ENCODE results near the gene ANGPTL5.

The ANGPTL5 gene

DNA sequence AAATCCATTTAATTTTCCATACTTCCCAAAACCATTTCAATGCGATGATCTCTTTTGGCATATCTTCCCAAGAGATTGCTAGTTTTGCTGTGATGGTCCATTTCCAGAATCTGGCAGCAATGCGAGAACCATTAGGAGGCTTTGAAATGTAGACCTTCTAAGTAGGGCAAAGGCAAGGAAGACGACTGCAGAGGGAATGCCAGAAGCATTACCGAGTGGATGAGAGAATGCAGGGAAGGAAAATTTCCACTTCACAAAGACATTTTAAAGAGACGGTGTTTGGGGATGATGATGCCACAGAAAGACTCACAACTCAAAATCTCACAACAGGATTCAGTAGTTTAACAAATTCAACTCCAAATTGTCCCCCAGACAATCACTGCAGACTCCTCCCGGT lies 2.0 kb downstream of the ANGPTL5 start:
- intact Hi-C loops (cut with DNase I; ENCODE audit: low total_unique reads), result loop anchor here (10.0 kb wide), 1 partner anchor 430 kb away; the partner anchor contains the start of gene BIRC2
- H3K27me3 ChIP-seq, result no peaks in the 10 kb centered on the region
- TF ChIP-seq, protein P1, sequence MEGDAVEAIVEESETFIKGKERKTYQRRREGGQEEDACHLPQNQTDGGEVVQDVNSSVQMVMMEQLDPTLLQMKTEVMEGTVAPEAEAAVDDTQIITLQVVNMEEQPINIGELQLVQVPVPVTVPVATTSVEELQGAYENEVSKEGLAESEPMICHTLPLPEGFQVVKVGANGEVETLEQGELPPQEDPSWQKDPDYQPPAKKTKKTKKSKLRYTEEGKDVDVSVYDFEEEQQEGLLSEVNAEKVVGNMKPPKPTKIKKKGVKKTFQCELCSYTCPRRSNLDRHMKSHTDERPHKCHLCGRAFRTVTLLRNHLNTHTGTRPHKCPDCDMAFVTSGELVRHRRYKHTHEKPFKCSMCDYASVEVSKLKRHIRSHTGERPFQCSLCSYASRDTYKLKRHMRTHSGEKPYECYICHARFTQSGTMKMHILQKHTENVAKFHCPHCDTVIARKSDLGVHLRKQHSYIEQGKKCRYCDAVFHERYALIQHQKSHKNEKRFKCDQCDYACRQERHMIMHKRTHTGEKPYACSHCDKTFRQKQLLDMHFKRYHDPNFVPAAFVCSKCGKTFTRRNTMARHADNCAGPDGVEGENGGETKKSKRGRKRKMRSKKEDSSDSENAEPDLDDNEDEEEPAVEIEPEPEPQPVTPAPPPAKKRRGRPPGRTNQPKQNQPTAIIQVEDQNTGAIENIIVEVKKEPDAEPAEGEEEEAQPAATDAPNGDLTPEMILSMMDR (IDR thresholded peaks at IDR 0.05), result no peak
- H3K4me1 ChIP-seq, result peaks cover 0 to 57% (median 8%) of the 10 kb centered on the region in 4 donors
- H3K27ac ChIP-seq, result peak overlapping the region; percentile 94
- no peaks in the 10 kb centered on the region for H3K36me3 ChIP-seq
- H3K9me3 ChIP-seq, result no peaks in the 10 kb centered on the region
- H3K4me3 ChIP-seq, result peak overlapping the region; percentile 56 to 69
- no peak for DNase-seq

DNA sequence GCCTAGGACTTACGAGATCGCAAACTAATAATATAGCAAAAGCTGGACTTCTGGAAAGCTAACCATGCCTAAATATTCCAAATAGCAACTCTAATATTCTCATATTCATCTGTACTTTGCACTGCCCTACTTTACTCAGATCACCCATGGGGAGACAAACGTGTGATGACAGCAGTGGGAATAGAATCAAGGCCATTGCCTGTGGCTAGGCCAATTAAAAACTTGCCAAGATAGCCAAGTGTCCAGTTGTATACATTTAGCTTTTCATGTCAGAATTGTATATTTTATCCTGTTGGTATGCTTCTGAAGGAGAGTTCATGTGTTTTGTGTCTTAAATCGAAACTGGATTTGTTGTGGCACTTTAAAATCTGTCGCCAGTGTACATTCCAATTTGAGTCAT lies 2.7 kb downstream of the ANGPTL5 start:
- TF ChIP-seq, protein P1 (IDR thresholded peaks at IDR 0.05), result no peak
- peaks cover 0 to 59% (median 8%) of the 10 kb centered on the region in 4 donors for H3K4me1 ChIP-seq
- intact Hi-C loops (cut with DNase I; ENCODE audit: low total_unique reads), result loop anchor here (10.0 kb wide), 1 partner anchor 431 kb away; the partner anchor contains the start of gene BIRC2
- H3K9me3 ChIP-seq, result no peaks in the 10 kb centered on the region
- peak overlapping the region in 1 of 2 donors; percentile 69 for H3K4me3 ChIP-seq
- DNase-seq, result no peak
- no peaks in the 10 kb centered on the region for H3K36me3 ChIP-seq
- peak overlapping the region; percentile 94 for H3K27ac ChIP-seq
- no peaks in the 10 kb centered on the region for H3K27me3 ChIP-seq

DNA sequence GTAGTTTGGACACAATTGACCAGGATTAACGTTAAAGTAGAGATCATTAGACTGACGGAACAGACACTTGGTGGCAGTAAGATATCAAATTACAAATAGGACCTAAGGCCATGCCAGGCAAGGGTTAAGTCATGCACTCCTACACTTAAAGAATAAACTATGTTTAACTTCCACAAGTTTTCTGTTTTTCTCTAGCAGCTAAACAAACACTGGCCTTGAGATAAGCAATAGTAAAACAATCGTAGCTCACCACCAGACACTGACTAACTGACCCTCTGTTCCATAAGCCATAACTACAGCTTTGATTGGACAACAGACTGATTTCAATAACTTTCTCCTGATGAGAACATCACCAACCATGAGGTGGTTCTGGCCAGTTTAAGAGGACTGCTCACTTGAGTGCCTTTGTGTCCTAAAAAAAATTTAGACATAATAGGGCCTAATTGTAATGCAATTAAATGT lies 3.5 kb downstream of the ANGPTL5 start:
- Histone ChIP-seq H3K4me1 (peaks cover 0 to 60% (median 9%) of the 10 kb centered on the region in 4 donors), H3K27ac (peak overlapping the region; percentile 94), H3K9me3 (no peaks in the 10 kb centered on the region), H3K4me3 (no peak overlapping the region), H3K36me3 (no peaks in the 10 kb centered on the region), H3K27me3 (no peaks in the 10 kb centered on the region)
- intact Hi-C loops (cut with DNase I; ENCODE audit: low total_unique reads), result loop anchor here (10.0 kb wide), 1 partner anchor 432 kb away; the partner anchor contains the start of gene BIRC2
- TF ChIP-seq, protein P1 (IDR thresholded peaks at IDR 0.05), result no peak
- no peak for DNase-seq

DNA sequence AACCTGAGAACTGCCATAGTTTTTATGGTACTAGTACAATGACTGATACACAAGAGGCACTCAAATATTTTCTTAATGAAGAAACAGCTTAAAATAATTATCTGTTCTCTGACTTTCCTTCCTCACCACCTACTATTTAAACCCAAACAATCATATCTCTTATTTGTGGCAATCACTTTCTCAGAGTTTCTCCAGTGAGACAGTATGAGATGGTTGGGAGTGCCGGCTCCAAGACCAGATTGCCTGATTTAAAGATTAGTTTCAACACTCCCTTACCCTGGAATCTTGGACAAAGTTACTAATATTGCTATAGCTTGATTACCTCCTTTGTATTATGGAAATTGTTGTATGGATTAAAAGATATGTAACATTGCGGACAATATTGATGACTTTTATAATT lies 7.2 kb downstream of the ANGPTL5 start:
- Histone ChIP-seq H3K4me3 (no peak overlapping the region), H3K27me3 (no peaks in the 10 kb centered on the region), H3K36me3 (no peaks in the 10 kb centered on the region), H3K27ac (peak overlapping the region; percentile 35 to 55), H3K4me1 (peaks cover 0 to 37% (median 8%) of the 10 kb centered on the region in 4 donors), H3K9me3 (no peaks in the 10 kb centered on the region)
- TF ChIP-seq, protein P1 (IDR thresholded peaks at IDR 0.05), result no peak
- intact Hi-C loops (cut with DNase I; ENCODE audit: low total_unique reads), result no loop called here
- no peak for DNase-seq

DNA sequence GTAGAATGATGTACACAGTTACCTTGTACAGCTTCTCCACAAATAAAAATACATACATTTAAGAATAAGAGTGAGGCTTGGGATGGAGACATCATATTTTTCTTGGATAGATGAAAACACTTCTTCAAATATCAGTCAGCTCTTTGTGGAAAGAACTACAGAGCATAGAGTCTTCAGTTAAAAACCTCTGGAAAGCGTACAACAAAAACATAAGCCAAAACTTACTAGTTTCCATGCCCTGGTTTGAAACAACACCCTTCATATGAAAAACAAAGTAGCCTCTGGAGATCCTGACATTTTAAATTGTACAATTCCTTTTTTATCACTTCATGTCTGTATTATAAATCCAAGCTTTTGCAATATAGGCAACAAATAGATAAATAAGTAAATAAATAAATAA lies 8.5 kb downstream of the ANGPTL5 start:
- H3K27ac ChIP-seq, result peak overlapping the region in 1 of 2 donors; percentile 28
- intact Hi-C loops (cut with DNase I; ENCODE audit: low total_unique reads), result no loop called here
- H3K27me3 ChIP-seq, result no peaks in the 10 kb centered on the region
- TF ChIP-seq, protein P1 (IDR thresholded peaks at IDR 0.05), result no peak
- no peaks in the 10 kb centered on the region for H3K36me3 ChIP-seq
- no peak for DNase-seq
- H3K9me3 ChIP-seq, result no peaks in the 10 kb centered on the region
- no peak overlapping the region for H3K4me3 ChIP-seq
- peaks cover 0 to 25% (median 6%) of the 10 kb centered on the region in 4 donors for H3K4me1 ChIP-seq
